Mucosa of rectum (tissue), 2 donors: ENCODE measurements around the gene SETD4.
A peak's percentile ranks its signal among the peaks of the same experiment; 100 is the strongest.
"Not testable (repeated sequence)": the region's sequence is repeated elsewhere in the genome, so short reads cannot be mapped to it uniquely, and the experiment has no call there.

Source experiments
- H3K27ac ChIP-seq, 2 donors: one replicate each; pipeline ENCODE4 v1.7.0; 2013; ENCODE audit warnings: inconsistent platforms in 2 of 2, low read depth in 2 of 2, low read length in 2 of 2
- H3K27me3 ChIP-seq, 2 donors: one replicate each; pipeline ENCODE4 v1.7.0; 2013; ENCODE audit warnings: low read length in 2 of 2; ENCODE audit not compliant: control insufficient read depth in 2 of 2, insufficient read depth in 2 of 2
- H3K36me3 ChIP-seq, 2 donors: one replicate each; pipeline ENCODE4 v1.7.0; 2013; ENCODE audit warnings: low read length in 2 of 2; ENCODE audit not compliant: control insufficient read depth in 2 of 2, insufficient read depth in 2 of 2
- H3K4me1 ChIP-seq, 2 donors: one replicate each; pipeline ENCODE4 v1.7.0; 2013; ENCODE audit warnings: low read length in 2 of 2, mild to moderate bottlenecking in 1 of 2; ENCODE audit not compliant: control insufficient read depth in 2 of 2, insufficient read depth in 2 of 2
- H3K4me3 ChIP-seq, 2 donors: one replicate each; pipeline ENCODE4 v1.7.0; 2013; ENCODE audit warnings: low read length in 2 of 2
- H3K9ac ChIP-seq, 2 donors: one replicate each; pipeline ENCODE4 v1.7.0; 2013; ENCODE audit warnings: low read length in 2 of 2, low read depth in 1 of 2, mild to moderate bottlenecking in 1 of 2
- H3K9me3 ChIP-seq, 2 donors: one replicate each; pipeline ENCODE4 v1.7.0; 2013; ENCODE audit warnings: low read length in 2 of 2; ENCODE audit not compliant: control insufficient read depth in 2 of 2
- donor health status: healthy.
- donor health status: Normal muscosa, but diverticular disease.

Gene SETD4

GRCh38 chr21:36060159-36060921, at the start of gene SETD4:
SETD4 (minus strand) TSS chr21:36060526; CDS start chr21:36058888, 1,638 bp downstream.
- peaks cover 0 to 3% of the 10 kb centered on the region in 2 donors for H3K4me1 ChIP-seq
- H3K27ac ChIP-seq: peak within 1 kb of the TSS; percentile 93 to 95
- H3K27me3 ChIP-seq: no peaks in the 10 kb centered on the region
- H3K36me3 ChIP-seq: peaks cover 27 to 29% of the 10 kb centered on the region in 2 donors
- peak within 1 kb of the TSS; percentile 88 to 99 for H3K4me3 ChIP-seq
- H3K9ac ChIP-seq: peak within 1 kb of the TSS; percentile 78 to 79
- H3K9me3 ChIP-seq: no peaks in the 10 kb centered on the region

- no peaks in the 10 kb centered on the region for H3K9me3 ChIP-seq
- H3K27me3 ChIP-seq: peaks cover 0 to 5% of the 10 kb centered on the region in 2 donors
- H3K36me3 ChIP-seq: no peaks in the 10 kb centered on the region
- H3K4me1 ChIP-seq: peaks cover 7 to 10% of the 10 kb centered on the region in 2 donors
- no peak overlapping the region for H3K27ac ChIP-seq
- H3K4me3 ChIP-seq: no peak overlapping the region
- H3K9ac ChIP-seq: no peak overlapping the region
These were observed 49.5 kb upstream of the SETD4 start for GRCh38 chr21:36109868-36110267.

GRCh38 chr21:36105327-36105842, 45.1 kb upstream of the SETD4 start:
- Histone ChIP-seq H3K36me3 (no peaks in the 10 kb centered on the region), H3K9ac (peak overlapping the region in 1 of 2 donors; percentile 29), H3K4me1 (no peaks in the 10 kb centered on the region), H3K27me3 (peaks cover 0 to 6% of the 10 kb centered on the region in 2 donors), H3K27ac (no peak overlapping the region), H3K9me3 (no peaks in the 10 kb centered on the region), H3K4me3 (peak overlapping the region; percentile 45 to 50)

GRCh38 chr21:36104317-36105300, 44.3 kb upstream of the SETD4 start:
- peaks cover 0 to 6% of the 10 kb centered on the region in 2 donors for H3K27me3 ChIP-seq
- H3K9ac ChIP-seq: peak overlapping the region in 1 of 2 donors; percentile 29
- H3K9me3 ChIP-seq: no peaks in the 10 kb centered on the region
- H3K4me1 ChIP-seq: no peaks in the 10 kb centered on the region
- H3K27ac ChIP-seq: no peak overlapping the region
- peak overlapping the region; percentile 45 to 50 for H3K4me3 ChIP-seq
- H3K36me3 ChIP-seq: no peaks in the 10 kb centered on the region

GRCh38 chr21:36103434-36103833, 43.1 kb upstream of the SETD4 start:
- H3K4me1 ChIP-seq: no peaks in the 10 kb centered on the region
- H3K27ac ChIP-seq: no peak overlapping the region
- H3K9me3 ChIP-seq: no peaks in the 10 kb centered on the region
- H3K27me3 ChIP-seq: peaks cover 0 to 6% of the 10 kb centered on the region in 2 donors
- no peaks in the 10 kb centered on the region for H3K36me3 ChIP-seq
- no peak overlapping the region for H3K9ac ChIP-seq
- H3K4me3 ChIP-seq: no peak overlapping the region

- no peak overlapping the region for H3K27ac ChIP-seq
- H3K36me3 ChIP-seq: no peaks in the 10 kb centered on the region
- H3K9ac ChIP-seq: no peak overlapping the region
- no peaks in the 10 kb centered on the region for H3K4me1 ChIP-seq
- H3K27me3 ChIP-seq: peaks cover 0 to 6% of the 10 kb centered on the region in 2 donors
- no peaks in the 10 kb centered on the region for H3K9me3 ChIP-seq
- H3K4me3 ChIP-seq: no peak overlapping the region
These were observed 40.8 kb upstream of the SETD4 start for GRCh38 chr21:36100971-36101641.

- H3K9ac ChIP-seq, H3K4me1 ChIP-seq, H3K36me3 ChIP-seq, H3K9me3 ChIP-seq, H3K27me3 ChIP-seq, H3K27ac ChIP-seq, H3K4me3 ChIP-seq: not testable (repeated sequence)
These were observed 39.4 kb upstream of the SETD4 start for GRCh38 chr21:36099695-36100211.

- Histone ChIP-seq H3K9ac (no peak overlapping the region), H3K9me3 (peaks cover 0 to under 1% of the 10 kb centered on the region in 2 donors), H3K27ac (no peak overlapping the region), H3K4me1 (no peaks in the 10 kb centered on the region), H3K27me3 (no peaks in the 10 kb centered on the region), H3K36me3 (no peaks in the 10 kb centered on the region), H3K4me3 (no peak overlapping the region)
These were observed 38.7 kb upstream of the SETD4 start for GRCh38 chr21:36099000-36099399.

- Histone ChIP-seq H3K4me1 (no peaks in the 10 kb centered on the region), H3K27ac (no peak overlapping the region), H3K27me3 (no peaks in the 10 kb centered on the region)
These were observed 37.8 kb upstream of the SETD4 start for GRCh38 chr21:36098182-36098532.

More at GRCh38 chr21:36098182-36098532, 37.8 kb upstream of the SETD4 start:
- H3K9ac ChIP-seq: no peak overlapping the region
- H3K9me3 ChIP-seq: peaks cover 0 to 6% of the 10 kb centered on the region in 2 donors
- H3K4me3 ChIP-seq: no peak overlapping the region
- H3K36me3 ChIP-seq: no peaks in the 10 kb centered on the region
